ENCODE data around the gene ASB2.

DNA sequence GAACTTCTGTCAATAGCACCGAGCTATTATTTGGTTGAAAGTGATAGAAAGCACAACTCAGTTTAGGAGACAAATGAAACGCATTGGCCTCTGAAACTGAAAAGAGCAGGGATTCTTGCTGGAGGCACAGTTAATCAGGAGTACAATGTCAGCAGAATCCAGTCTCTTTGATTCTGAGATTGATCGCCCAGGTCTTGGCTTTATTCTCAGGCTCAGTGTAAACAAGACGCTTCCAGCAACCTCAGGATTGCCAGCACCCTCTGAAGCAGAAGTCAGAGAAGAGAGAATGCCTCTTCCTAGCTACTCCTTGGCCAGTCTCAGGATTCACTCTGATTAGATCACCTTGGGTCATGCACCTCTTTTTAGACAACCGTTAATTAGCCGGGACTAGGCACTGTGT lies 38.0 kb upstream of the ASB2 start:
- TF ChIP-seq, protein P1, sequence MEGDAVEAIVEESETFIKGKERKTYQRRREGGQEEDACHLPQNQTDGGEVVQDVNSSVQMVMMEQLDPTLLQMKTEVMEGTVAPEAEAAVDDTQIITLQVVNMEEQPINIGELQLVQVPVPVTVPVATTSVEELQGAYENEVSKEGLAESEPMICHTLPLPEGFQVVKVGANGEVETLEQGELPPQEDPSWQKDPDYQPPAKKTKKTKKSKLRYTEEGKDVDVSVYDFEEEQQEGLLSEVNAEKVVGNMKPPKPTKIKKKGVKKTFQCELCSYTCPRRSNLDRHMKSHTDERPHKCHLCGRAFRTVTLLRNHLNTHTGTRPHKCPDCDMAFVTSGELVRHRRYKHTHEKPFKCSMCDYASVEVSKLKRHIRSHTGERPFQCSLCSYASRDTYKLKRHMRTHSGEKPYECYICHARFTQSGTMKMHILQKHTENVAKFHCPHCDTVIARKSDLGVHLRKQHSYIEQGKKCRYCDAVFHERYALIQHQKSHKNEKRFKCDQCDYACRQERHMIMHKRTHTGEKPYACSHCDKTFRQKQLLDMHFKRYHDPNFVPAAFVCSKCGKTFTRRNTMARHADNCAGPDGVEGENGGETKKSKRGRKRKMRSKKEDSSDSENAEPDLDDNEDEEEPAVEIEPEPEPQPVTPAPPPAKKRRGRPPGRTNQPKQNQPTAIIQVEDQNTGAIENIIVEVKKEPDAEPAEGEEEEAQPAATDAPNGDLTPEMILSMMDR (IDR thresholded peaks at IDR 0.05; ENCODE audit: poor library complexity, severe bottlenecking), result no peak
- TF ChIP-seq POLR2AphosphoS5 (IDR thresholded peaks at IDR 0.05) (no peak), SMC3 (conservative IDR thresholded peaks at IDR 0.05; ENCODE audit: poor library complexity) (no peak), EZH2 (IDR thresholded peaks at IDR 0.05; ENCODE audit: borderline replicate concordance, insufficient read depth, low read length, poor library complexity, severe bottlenecking) (no peak)
- TF ChIP-seq, protein P2, sequence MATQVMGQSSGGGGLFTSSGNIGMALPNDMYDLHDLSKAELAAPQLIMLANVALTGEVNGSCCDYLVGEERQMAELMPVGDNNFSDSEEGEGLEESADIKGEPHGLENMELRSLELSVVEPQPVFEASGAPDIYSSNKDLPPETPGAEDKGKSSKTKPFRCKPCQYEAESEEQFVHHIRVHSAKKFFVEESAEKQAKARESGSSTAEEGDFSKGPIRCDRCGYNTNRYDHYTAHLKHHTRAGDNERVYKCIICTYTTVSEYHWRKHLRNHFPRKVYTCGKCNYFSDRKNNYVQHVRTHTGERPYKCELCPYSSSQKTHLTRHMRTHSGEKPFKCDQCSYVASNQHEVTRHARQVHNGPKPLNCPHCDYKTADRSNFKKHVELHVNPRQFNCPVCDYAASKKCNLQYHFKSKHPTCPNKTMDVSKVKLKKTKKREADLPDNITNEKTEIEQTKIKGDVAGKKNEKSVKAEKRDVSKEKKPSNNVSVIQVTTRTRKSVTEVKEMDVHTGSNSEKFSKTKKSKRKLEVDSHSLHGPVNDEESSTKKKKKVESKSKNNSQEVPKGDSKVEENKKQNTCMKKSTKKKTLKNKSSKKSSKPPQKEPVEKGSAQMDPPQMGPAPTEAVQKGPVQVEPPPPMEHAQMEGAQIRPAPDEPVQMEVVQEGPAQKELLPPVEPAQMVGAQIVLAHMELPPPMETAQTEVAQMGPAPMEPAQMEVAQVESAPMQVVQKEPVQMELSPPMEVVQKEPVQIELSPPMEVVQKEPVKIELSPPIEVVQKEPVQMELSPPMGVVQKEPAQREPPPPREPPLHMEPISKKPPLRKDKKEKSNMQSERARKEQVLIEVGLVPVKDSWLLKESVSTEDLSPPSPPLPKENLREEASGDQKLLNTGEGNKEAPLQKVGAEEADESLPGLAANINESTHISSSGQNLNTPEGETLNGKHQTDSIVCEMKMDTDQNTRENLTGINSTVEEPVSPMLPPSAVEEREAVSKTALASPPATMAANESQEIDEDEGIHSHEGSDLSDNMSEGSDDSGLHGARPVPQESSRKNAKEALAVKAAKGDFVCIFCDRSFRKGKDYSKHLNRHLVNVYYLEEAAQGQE (IDR thresholded peaks at IDR 0.05; ENCODE audit: borderline replicate concordance), result no peak
